ENCODE data around the gene KBTBD12.
A peak's percentile ranks its signal among the peaks of the same experiment; 100 is the strongest.

The KBTBD12 gene

DNA sequence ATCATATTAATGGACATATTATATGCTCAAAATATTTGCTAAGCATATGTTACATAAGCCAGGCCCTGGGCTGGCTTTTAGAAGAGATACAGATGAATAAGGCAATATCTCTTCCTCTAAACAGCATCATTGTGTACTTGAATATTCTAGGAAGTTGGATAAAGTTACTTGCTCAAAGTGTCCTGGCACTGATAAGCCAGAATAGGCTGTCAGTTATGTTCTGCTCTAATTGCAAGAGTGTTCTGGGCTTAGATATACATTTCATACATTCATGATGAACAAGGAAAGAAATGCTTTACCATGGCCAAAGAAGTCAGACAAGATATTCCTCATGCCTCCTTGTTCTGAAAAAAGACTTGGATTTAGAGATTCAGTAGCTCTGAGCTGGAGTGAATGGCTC is 40.7 kb downstream of the KBTBD12 start:
- TF ChIP-seq CTCF (IDR thresholded peaks at IDR 0.05; ENCODE audit: low read depth, low read length, missing control alignments), result no peak
- DNase-seq (ENCODE audit: low read depth), result no peak
- H3K4me3 ChIP-seq (ENCODE audit: low read depth, low read length), result no peak overlapping the region
- in situ Hi-C loops (cut with HindIII; ENCODE audit: low sequenced_read_pairs), result loop anchor here (5.0 kb wide), 2 partner anchors 47 to 92 kb away; no protein-coding TSS in a partner anchor

DNA sequence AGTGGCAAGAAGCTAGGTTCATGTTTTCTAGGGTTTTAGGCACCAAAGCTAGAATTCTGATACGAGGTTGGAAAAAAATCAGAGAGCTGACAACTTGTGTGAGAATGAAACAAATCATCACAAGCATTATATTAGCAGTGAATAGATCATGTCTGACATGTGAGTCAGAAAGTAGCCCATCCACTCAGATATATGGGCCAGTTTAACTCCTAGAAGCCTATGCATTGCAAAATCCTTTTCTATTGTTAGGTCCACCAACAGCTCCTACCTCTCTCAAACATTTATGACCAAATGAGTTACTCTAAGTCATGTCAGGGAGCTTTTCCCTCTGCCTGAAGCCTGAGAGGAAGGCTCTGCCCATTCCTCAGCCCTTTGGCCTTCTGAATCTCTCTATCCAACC is 44.0 kb downstream of the KBTBD12 start:
- in situ Hi-C loops (cut with HindIII; ENCODE audit: low sequenced_read_pairs), result loop anchor here (5.0 kb wide), 2 partner anchors 43 to 88 kb away; no protein-coding TSS in a partner anchor
- no peak for DNase-seq (ENCODE audit: low read depth)
- no peak for TF ChIP-seq CTCF (IDR thresholded peaks at IDR 0.05; ENCODE audit: low read depth, low read length, missing control alignments)
- no peak overlapping the region for H3K4me3 ChIP-seq (ENCODE audit: low read depth, low read length)

DNA sequence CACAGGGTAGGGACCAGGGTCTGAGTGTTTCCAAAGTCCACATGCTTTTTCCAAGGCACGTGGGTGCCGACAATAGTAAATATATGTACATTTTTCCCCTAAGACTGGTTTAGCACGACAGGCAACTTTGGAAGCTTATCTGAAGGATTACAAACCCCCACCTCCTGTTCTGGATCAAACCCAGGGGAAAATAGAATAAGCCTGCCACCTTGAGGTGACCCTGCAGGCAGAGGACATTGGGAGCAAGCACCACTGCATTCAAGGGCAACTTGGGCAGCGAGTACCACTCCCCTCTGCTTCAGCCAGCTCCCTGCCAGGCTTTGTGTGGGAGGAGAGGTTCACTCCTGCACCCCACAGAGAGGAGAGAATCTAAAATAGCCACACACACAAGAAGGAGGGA is 44.8 kb downstream of the KBTBD12 start:
- H3K4me3 ChIP-seq (ENCODE audit: low read depth, low read length), result no peak overlapping the region
- DNase-seq (ENCODE audit: low read depth), result no peak
- in situ Hi-C loops (cut with HindIII; ENCODE audit: low sequenced_read_pairs), result loop anchor here (5.0 kb wide), 2 partner anchors 42 to 87 kb away; no protein-coding TSS in a partner anchor
- TF ChIP-seq CTCF (IDR thresholded peaks at IDR 0.05; ENCODE audit: low read depth, low read length, missing control alignments), result peak; percentile 40

DNA sequence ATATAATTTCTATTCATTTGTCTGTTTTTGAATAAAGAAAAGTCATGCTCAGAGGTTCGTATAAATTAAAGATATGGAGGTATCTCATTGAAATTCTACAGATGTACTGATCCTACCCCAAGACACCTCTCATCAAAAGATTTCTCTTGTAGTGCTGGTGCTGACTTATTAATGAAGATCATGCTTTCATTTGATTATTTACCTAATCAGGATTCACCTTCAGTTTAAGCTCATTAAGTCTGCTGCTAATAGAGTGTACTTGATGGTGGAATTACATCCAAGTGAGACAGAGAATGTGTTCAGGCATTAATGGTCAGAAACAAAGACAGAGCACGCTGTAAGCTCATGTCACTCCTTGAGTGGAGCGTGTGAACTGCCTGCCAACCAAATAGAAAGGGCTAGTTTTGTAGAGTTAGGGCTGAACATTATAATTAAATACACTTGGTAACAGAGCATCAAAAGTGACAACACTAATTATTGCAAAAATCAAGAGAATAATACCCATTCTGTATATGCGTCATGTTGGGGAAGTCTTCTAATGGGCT is 45.5 kb downstream of the KBTBD12 start:
- in situ Hi-C loops (cut with HindIII; ENCODE audit: low sequenced_read_pairs), result no loop called here
- TF ChIP-seq CTCF (IDR thresholded peaks at IDR 0.05; ENCODE audit: low read depth, low read length, missing control alignments), result no peak
- no peak for DNase-seq (ENCODE audit: low read depth)
- no peak overlapping the region for H3K4me3 ChIP-seq (ENCODE audit: low read depth, low read length)

DNA sequence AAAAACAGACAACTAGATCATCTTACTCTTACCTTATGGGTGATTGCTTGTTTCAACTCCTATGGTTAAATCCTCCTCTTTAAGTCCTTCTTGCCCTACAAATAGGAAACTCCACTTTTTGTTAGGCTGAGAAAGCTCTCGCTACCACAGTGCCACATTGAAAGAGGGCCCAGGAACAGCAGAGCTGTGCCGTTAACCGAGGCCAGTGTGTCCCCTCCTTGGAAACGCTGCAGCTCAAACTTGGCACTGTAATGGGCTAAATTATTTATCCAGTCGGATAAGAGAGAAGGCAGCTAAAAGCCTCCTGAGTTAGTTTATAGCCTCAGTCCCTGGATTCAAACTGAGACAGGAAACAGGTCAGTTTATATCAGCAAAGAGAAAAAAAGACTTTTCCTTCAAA is 46.1 kb downstream of the KBTBD12 start:
- H3K4me3 ChIP-seq (ENCODE audit: low read depth, low read length), result no peak overlapping the region
- in situ Hi-C loops (cut with HindIII; ENCODE audit: low sequenced_read_pairs), result no loop called here
- no peak for TF ChIP-seq CTCF (IDR thresholded peaks at IDR 0.05; ENCODE audit: low read depth, low read length, missing control alignments)
- DNase-seq (ENCODE audit: low read depth), result no peak

DNA sequence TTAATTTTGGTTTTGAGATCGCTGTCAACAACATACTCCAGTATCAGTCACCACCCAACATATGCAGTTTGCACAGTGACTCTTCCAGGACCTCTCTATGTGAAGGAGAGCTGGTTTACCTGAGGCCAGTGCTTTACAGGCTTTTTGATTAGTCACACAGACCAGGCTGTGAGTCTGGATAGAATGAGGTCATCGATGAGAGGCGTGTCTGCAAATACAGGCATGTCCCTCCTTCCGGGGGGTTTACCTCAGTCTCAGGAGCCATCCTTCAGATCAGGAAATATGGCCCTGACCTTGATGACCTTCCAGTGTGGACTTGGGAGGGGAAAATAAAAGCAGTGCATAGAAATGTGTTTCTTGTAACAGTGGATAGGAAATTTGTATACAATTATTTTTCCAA is 46.9 kb downstream of the KBTBD12 start:
- no peak overlapping the region for H3K4me3 ChIP-seq (ENCODE audit: low read depth, low read length)
- TF ChIP-seq CTCF (IDR thresholded peaks at IDR 0.05; ENCODE audit: low read depth, low read length, missing control alignments), result no peak
- no peak for DNase-seq (ENCODE audit: low read depth)
- in situ Hi-C loops (cut with HindIII; ENCODE audit: low sequenced_read_pairs), result no loop called here

All from astrocyte of the cerebellum (primary cell).